NCI-H2171 (cell line): ENCODE measurements around the gene MLIP.

ENCODE experiments used
- DNase-seq: peaks from one replicate; lab custom pipeline; 2025; lab: John Stamatoyannopoulos, UW

Gene MLIP

GRCh38 chr6:54097753-54098152 is 13.5 kb upstream of the MLIP start:
- no peak for DNase-seq

- DNase-seq = no peak
These were observed 12.7 kb upstream of the MLIP start for GRCh38 chr6:54098450-54099044.

- DNase-seq = no peak
These were observed 12.0 kb upstream of the MLIP start for GRCh38 chr6:54099225-54099624.

GRCh38 chr6:54100411-54101006 is 10.7 kb upstream of the MLIP start:
- no peak for DNase-seq

DNA sequence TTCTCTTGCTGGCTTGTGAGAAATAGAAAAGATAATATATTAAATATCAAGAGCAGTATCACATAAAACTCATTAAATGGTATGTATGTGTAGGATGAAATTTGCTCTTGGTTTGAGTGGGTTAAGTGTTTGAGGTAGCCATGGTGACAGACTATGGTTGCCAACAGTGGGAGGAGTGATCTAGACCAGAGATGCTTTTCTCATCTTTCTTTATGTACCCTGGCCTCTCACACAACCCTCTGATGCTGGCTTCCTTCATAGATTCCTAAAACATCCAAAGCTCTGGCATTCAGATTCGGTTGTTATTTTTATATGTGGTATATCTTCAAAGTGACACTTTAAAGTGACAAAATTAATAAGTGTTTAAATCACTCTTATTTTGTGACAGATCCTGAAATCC is 9.0 kb upstream of the MLIP start:
- DNase-seq = no peak

- no peak for DNase-seq
These were observed 7.7 kb upstream of the MLIP start for GRCh38 chr6:54103497-54103896.

- no peak for DNase-seq
These were observed 4.5 kb upstream of the MLIP start for GRCh38 chr6:54106727-54107126.

DNA sequence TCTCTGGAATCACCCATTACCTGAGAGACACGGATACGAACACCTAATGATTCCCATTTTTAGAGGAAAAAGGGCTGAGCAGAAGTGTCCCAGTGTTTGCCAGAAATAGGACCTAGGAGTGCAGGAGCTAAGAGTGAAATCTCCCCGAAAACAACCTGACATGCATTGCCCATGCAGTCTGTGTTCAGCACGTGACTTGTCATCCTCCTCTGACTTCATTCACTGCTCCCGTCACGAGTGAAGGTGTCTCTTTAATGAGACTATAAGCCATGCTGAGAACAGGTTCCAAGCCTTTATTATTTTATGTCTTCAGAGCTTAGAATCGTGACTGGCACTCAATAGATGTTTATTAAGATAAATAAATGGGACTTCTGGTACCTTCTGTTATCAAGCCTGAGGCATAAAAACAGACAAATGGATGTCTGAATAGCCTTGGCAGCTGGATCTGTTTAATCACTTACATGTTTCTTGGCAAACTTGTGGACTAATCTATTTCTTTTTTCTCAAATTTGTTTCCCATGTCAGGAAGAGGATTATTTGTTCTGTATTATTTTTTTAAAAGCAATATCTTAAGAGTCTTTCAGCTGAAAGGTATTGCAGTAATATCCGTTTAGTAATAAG is 3.7 kb upstream of the MLIP start:
- no peak for DNase-seq

DNA sequence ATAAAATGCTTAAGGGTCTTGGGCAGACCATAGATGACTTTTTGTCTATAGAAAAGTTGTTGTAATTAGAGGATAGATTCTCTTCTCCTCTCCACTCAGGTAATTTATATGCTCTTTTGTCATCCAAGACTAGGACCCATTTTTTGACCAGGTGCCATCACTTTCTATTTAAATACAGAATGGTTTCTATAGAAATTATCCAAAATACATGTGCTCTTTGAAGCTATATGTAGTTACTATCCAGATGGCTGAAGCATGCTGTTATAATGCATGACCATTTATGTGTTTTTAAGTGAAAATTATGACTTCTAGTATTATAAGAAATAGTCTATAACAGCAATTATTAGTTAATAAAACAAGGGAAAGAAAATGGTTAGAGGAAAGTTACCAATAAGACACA is 3.0 kb upstream of the MLIP start:
- DNase-seq = no peak

DNA sequence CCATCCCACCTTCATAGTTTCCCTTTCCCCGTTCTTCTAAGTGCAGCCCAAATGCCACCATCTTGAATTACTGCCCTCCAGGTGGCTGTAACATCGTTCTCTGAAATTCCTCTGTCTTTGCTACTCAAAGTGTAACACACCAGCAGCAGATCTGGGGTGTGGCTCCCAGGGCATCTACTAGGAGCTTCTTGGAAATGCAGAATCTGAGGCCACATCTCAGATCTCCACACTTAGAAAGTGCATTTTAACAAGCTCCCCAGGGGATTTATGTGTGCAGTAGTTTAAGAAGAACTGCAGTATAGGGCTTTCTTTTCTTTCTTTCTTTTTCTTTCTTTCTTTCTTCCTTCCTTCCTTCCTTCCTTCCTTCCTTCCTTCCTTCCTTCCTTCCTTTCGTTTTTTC is 1.7 kb upstream of the MLIP start:
- no peak for DNase-seq

DNA sequence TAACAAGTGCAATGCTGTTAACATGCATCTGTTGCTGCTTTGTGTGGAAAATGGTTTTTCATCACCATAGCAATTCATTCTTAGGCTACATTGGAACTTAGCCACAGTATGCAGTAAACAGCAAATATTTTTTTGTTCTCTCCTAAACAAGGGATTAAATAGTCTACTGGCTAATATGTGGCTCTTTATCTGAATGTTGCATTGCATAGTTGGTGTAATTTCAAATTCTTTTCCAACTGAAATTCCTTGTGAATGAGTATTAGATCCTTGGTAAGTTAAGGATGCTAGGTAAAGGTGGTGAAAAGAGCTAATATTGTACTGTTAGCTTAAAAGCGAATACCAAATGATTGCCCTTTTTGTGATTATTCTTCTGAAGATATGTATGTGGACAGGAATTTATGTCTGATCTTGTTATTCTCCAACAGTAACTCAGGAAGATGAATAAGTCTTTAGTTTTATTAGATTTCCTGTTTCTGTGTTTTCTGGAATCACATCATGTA is 958 bp downstream of the MLIP start:
- no peak for DNase-seq

- no peak for DNase-seq
These were observed 3.7 kb downstream of the MLIP start for GRCh38 chr6:54114991-54115390.

GRCh38 chr6:54115966-54116365 is 4.7 kb downstream of the MLIP start:
- DNase-seq = no peak

- no peak for DNase-seq
These were observed 6.9 kb downstream of the MLIP start for GRCh38 chr6:54118117-54118516.

DNA sequence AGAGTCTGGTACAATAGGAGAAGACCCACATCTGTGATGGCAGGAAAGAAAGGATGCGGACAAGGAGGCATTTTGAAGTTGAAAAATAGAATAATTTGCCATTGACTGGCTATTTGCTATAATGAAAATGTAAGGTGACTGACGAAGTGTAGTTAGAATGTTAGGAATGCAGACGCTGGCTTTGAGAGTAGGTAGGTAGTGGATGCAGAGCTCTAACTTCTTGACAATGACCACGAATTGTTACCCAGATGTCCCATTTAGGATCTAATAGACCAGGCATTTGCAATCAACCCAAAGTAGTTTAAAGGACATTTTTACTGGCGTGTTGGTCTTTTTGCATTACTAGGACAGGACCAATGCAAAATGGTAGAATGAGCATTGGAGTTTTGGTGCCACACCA is 14.2 kb downstream of the MLIP start:
- no peak for DNase-seq

GRCh38 chr6:54130179-54130578 is 18.9 kb downstream of the MLIP start:
- no peak for DNase-seq

DNA sequence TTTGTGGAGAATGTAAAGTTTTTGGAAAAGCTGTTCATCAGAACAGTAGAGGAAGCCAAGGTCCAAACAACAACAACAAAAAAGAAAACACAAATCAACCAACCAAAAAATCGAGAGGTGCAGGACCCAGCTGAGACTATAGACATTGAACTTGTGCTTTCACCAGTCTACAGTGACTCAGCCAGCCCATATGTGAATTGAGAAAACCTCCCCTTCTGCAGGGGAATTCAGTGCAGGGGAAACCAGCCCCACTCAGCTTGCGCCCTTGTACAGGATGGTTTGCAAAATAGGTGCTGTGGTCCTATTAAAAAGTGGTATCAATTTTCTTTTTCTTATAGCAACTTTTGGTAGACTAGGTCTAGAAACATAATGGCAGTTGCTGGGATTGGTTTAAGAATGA is 21.3 kb downstream of the MLIP start:
- no peak for DNase-seq

GRCh38 chr6:54133186-54133585 is 21.9 kb downstream of the MLIP start:
- DNase-seq = no peak

- DNase-seq = no peak
These were observed 23.7 kb downstream of the MLIP start for GRCh38 chr6:54134935-54135334.

GRCh38 chr6:54135665-54136369 is 24.6 kb downstream of the MLIP start:
- DNase-seq = no peak

DNA sequence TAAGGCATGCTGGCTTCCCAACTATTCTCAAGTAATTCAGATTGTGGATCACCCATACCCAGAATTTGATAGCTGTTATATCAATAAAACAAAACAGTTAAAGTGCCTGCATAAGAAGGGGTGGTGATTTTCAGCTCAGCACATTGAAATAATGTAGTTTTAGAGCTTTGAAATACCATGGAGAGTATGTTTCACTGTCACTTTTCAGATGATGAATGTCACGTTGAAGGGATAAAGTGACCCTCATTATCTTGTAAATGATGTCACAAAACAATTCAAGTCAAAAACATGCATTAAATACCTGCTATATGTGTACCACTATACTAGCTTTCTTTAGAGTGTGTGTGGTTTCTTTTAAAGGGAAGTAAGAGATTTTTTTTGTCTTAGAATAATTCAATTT is 27.6 kb downstream of the MLIP start:
- no peak for DNase-seq

DNA sequence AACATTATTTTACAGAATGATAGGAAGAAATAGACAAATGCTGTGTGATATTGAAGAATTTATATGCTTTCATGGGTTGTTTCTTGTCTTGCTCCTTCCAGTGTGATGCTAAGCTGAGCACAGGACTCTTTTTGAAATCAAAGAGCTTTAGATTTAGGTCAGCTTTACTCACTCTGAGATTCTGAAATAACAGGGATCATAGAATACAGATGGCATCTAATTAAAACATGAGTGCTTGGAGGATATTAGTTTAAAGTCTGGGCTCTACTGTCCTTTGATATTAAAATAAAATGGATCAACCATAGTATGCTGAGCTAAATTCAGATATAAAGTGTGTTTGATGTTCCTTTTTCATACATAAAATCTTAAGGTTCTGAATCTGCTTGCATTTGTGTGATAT is 29.6 kb downstream of the MLIP start:
- no peak for DNase-seq

DNA sequence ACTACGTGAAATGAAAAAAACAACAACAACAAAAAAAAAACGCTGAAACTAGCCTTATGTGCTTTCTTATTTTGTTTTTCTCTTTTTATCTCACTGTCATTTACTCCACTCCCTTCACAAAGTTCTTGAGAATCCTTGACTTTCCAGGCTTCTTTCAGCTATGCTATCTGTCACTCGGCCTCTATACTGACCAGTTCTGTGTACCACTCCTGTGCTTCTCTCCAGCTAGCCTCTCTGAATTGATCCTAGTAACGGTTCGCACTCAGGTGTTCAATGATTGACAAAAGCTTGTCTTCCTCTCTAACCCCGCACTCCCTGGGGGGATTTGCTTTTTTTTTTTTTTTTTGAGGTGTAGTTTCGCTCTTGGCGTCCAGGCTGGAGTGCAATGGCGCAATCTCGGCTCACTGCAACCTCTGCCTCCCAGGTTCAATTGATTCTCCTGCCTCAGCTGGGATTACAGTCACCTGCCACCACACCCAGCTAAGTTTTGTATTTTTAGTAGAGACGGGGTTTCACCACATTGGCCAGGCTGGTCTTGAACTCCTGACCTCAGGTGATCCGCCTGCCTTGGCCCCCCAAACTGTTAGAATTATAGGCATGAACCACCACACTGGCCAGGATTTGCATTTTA is 31.8 kb downstream of the MLIP start:
- DNase-seq = no peak
